Heart right ventricle (tissue), 16 donors: ENCODE data around the gene TREX2. TPM values are rescaled to one million over a fixed set of nuclear protein-coding genes. Genes with fewer than 3 reads are reported as not detected.
A peak's percentile ranks its signal among the peaks of the same experiment; 100 is the strongest.

Experiments used
- ATAC-seq, 8 donors: fragments of 200-7000 bp; cut with Tn5 transposase; one replicate each; pipeline ENCODE4 v1.9.1; 2020; ENCODE audit warnings: mild to moderate bottlenecking in 8 of 8, moderate library complexity in 8 of 8, moderate number of reproducible peaks in 1 of 8
- DNase-seq, 2 donors: peaks; one replicate each; pipeline ENCODE4 v3.0.0-alpha.2; 2020
- H3K27ac ChIP-seq, 10 donors: fragments of 200-600 bp; sonication (generic) in 2 of 10; one replicate each; pipeline versions ENCODE4 v1.5.0 to v1.8.0; 2020 to 2022; ENCODE audit warnings: mild to moderate bottlenecking in 3 of 10
- H3K27me3 ChIP-seq, 7 donors: fragments of 200-600 bp; one replicate each; pipeline ENCODE4 v1.8.0; 2021 to 2022; ENCODE audit warnings: mild to moderate bottlenecking in 2 of 7
- H3K36me3 ChIP-seq, 9 donors: fragments of 200-600 bp; sonication (generic) in 1 of 9; one replicate each; pipeline versions ENCODE4 v1.5.0 to v1.8.0; 2020 to 2022; ENCODE audit warnings: mild to moderate bottlenecking in 2 of 9
- H3K4me1 ChIP-seq, 9 donors: fragments of 200-600 bp; sonication (generic) in 1 of 9; one replicate each; pipeline versions ENCODE4 v1.5.0 to v1.8.0; 2020 to 2022; ENCODE audit warnings: mild to moderate bottlenecking in 4 of 9
- H3K4me3 ChIP-seq, 10 donors: fragments of 200-600 bp; sonication (generic) in 2 of 10; one replicate each; pipeline versions ENCODE4 v1.5.0 to v1.8.0; 2020 to 2022; ENCODE audit warnings: mild to moderate bottlenecking in 7 of 10, moderate library complexity in 2 of 10
- H3K9me3 ChIP-seq, 11 donors: fragments of 200-600 bp in 10 of 11; sonication (generic) in 2 of 11; one replicate each; pipeline versions ENCODE4 v1.5.0 to v1.8.0; 2013 to 2022; ENCODE audit warnings: mild to moderate bottlenecking in 2 of 11, control low read depth in 1 of 11, moderate library complexity in 1 of 11
- CTCF ChIP-seq, 9 donors: fragments of 200-600 bp; sonication (generic) in 2 of 9; IDR thresholded peaks; one replicate each; pipeline versions ENCODE4 v1.5.0 to v1.8.0; 2021 to 2022; ENCODE audit warnings: antibody characterized with exemption in 9 of 9, mild to moderate bottlenecking in 5 of 9, moderate library complexity in 1 of 9
- WGBS, 2 donors: extraction: QIAGEN DNeasy Blood & Tissue Kit; methylation state at CpG; one replicate each; pipeline ENCODE4 v1.1.7; 2013; ENCODE audit warnings: inconsistent platforms in 1 of 2; 5-methylcytosine and 5-hydroxymethylcytosine counted together
- intact Hi-C, 10 donors: fragments of 100-400 bp; cut with DNase I; formaldehyde crosslinking; loops; one replicate each; pipeline versions ENCODE4 v1.11.1 to v1.14.2; 2022
- polyA plus RNA-seq, 2 donors: library from polyadenylated mRNA; stranded (reverse); fragments of 200-250 nt; gene quantifications; one replicate each; pipeline ENCODE4 v1.2.3, GENCODE V29; 2013
- total RNA-seq, 10 donors: library from RNA; stranded (reverse); fragmentation: NEBNext Ultra II Directional in 3 of 10; extraction: Animal tissue kit (Norgen Biotek cat#: 25700) in 3 of 10; gene quantifications; one replicate each; pipeline versions ENCODE4 v1.2.1 to v1.2.4, GENCODE V29; 2021 to 2023
- donor health status: Arrhythmogenic right ventricular cardiomyopathy.
- donor health status: ischemic (EF 13 %, LVEDD 7.1; RV severe dilation, severe dysfunction).
- donor health status: healthy with polysubstance abuse.
- donor health status: DM: no; HTN: yes; CAD: no.
- donor health status: DM: no; HTN: no; CAD: no.
- donor health status: ischemic (EF 25% LVEDD 6.9; RV normal size, moderate dysfunction).
- donor health status: ischemic (EF 25% LVEDD 5.7; RV mildly dilated, moderate dysfunction).
- donor health status: healthy.
- donor health status: DM: yes; HTN: yes; CAD: no.
- donor health status: Ischemic cardiomyopathy.
- donor health status: ischemic (EF 35%, LVEDD 5.7; RV mildly dilated, moderate dysfunction).
- donor health status: nonischemic (EF 11% LVEDD 7.7; RV severe dilation, severe dysfunction).
- donor health status: DM: yes; HTN: yes; CAD: no.
- donor health status: PGD.
- donor health status: ischemic (EF 29% LVEDD 5.4; RV normal size, mild dysfunction).
- donor health status: nonischemic (EF 23%, LVEDD 6.1; RV moderate dilation, normal function).

Gene TREX2
- total and polyA plus RNA-seq, 12 donors, result 0.20 to 0.44 (median 0.31) TPM; not detected in 4

GRCh38 chrX:153420851-153421599, 24.8 kb downstream of the TREX2 start:
- intact Hi-C loops, result no loop called here
- DNase-seq (no peak), ATAC-seq (peak in 1 of 8 donors; percentile 39)
- no peak for TF ChIP-seq CTCF (IDR thresholded peaks at IDR 0.05)
- no peak overlapping the region for H3K27ac ChIP-seq
- H3K27me3 ChIP-seq, result peaks cover 0 to 16% (median 0%) of the 10 kb centered on the region in 7 donors
- H3K4me3 ChIP-seq, result no peak overlapping the region
- no peaks in the 10 kb centered on the region for H3K9me3 ChIP-seq
- no peaks in the 10 kb centered on the region for H3K36me3 ChIP-seq
- H3K4me1 ChIP-seq, result peaks cover 0 to 8% (median 0%) of the 10 kb centered on the region in 9 donors
- WGBS, 2 donors, result 91 to 92% methylated on average over 52 to 90 of the region's 91 CpGs

GRCh38 chrX:153417637-153418036, 28.2 kb downstream of the TREX2 start:
- Histone ChIP-seq H3K4me3 (no peak overlapping the region), H3K27ac (no peak overlapping the region), H3K4me1 (peaks cover 0 to 8% (median 0%) of the 10 kb centered on the region in 9 donors), H3K27me3 (peaks cover 0 to 12% (median 0%) of the 10 kb centered on the region in 7 donors), H3K9me3 (no peaks in the 10 kb centered on the region), H3K36me3 (no peaks in the 10 kb centered on the region)
- no peak for TF ChIP-seq CTCF (IDR thresholded peaks at IDR 0.05)
- no peak for ATAC-seq
- 94 to 95% methylated on average over 8 of the region's 8 CpGs for WGBS, 2 donors
- no peak for DNase-seq
- intact Hi-C loops, result no loop called here

- Histone ChIP-seq H3K4me1 (peaks cover 0 to 14% (median 0%) of the 10 kb centered on the region in 9 donors), H3K4me3 (no peak overlapping the region), H3K27me3 (peaks cover 0 to 18% (median 0%) of the 10 kb centered on the region in 7 donors), H3K36me3 (no peaks in the 10 kb centered on the region), H3K9me3 (no peaks in the 10 kb centered on the region), H3K27ac (peak overlapping the region in 1 of 10 donors; percentile 33)
- ATAC-seq, result peak in 3 of 8 donors; percentile 7 to 27 (median 11)
- WGBS, 2 donors, result 33 to 43% methylated on average over 12 of the region's 12 CpGs
- TF ChIP-seq CTCF (IDR thresholded peaks at IDR 0.05), result no peak
- DNase-seq, result no peak
- intact Hi-C loops, result no loop called here
Observed at GRCh38 chrX:153416781-153417450, 28.9 kb downstream of the TREX2 start.

- H3K27me3 ChIP-seq, result peaks cover 0 to 18% (median 0%) of the 10 kb centered on the region in 7 donors
- intact Hi-C loops, result no loop called here
- DNase-seq (peak in 1 of 2 donors; percentile 35), ATAC-seq (peak in 6 of 8 donors; percentile 29 to 65 (median 50))
- H3K36me3 ChIP-seq, result no peaks in the 10 kb centered on the region
- TF ChIP-seq CTCF (IDR thresholded peaks at IDR 0.05), result no peak
- no peak overlapping the region for H3K4me3 ChIP-seq
- peak overlapping the region in 4 of 10 donors; percentile 4 to 44 (median 20) for H3K27ac ChIP-seq
- 55 to 73% methylated on average over 9 of the region's 9 CpGs for WGBS, 2 donors
- no peaks in the 10 kb centered on the region for H3K9me3 ChIP-seq
- H3K4me1 ChIP-seq, result peaks cover 0 to 17% (median 0%) of the 10 kb centered on the region in 9 donors
Observed at GRCh38 chrX:153414856-153415510, 30.9 kb downstream of the TREX2 start.
